Measurements from ENCODE around the gene C1orf74.
"Not testable (repeated sequence)": the region's sequence is repeated elsewhere in the genome, so short reads cannot be mapped to it uniquely, and the experiment has no call there.

C1orf74 gene

GRCh38 chr1:209815490-209815889 is 31.1 kb upstream of the C1orf74 start:
- Mint-ChIP-seq H3K27ac (peak overlapping the region; percentile 50), H3K9me3 (ENCODE audit: low read depth) (no peaks in the 10 kb centered on the region), H3K4me1 (ENCODE audit: low read depth) (peaks cover 10% of the 10 kb centered on the region), H3K27me3 (peaks cover 3% of the 10 kb centered on the region), H3K4me3 (no peak overlapping the region), H3K36me3 (peaks cover 3% of the 10 kb centered on the region)

GRCh38 chr1:209813902-209814301 is 29.5 kb upstream of the C1orf74 start:
- Mint-ChIP-seq H3K4me1 (ENCODE audit: low read depth) (peaks cover 10% of the 10 kb centered on the region), H3K27ac (no peak overlapping the region), H3K36me3 (peaks cover 3% of the 10 kb centered on the region), H3K9me3 (ENCODE audit: low read depth) (no peaks in the 10 kb centered on the region), H3K27me3 (peaks cover 3% of the 10 kb centered on the region), H3K4me3 (no peak overlapping the region)

- Mint-ChIP-seq H3K27ac (no peak overlapping the region), H3K9me3 (ENCODE audit: low read depth) (no peaks in the 10 kb centered on the region), H3K4me1 (ENCODE audit: low read depth) (peaks cover 13% of the 10 kb centered on the region), H3K4me3 (no peak overlapping the region), H3K27me3 (no peaks in the 10 kb centered on the region), H3K36me3 (no peaks in the 10 kb centered on the region)
Measured at GRCh38 chr1:209810783-209811182, 26.4 kb upstream of the C1orf74 start.

GRCh38 chr1:209809611-209810010 is 25.3 kb upstream of the C1orf74 start:
- Mint-ChIP-seq H3K27me3 (no peaks in the 10 kb centered on the region), H3K36me3 (no peaks in the 10 kb centered on the region), H3K9me3 (ENCODE audit: low read depth) (no peaks in the 10 kb centered on the region), H3K4me1 (ENCODE audit: low read depth) (peaks cover 10% of the 10 kb centered on the region), H3K4me3 (no peak overlapping the region), H3K27ac (peak overlapping the region; percentile 18)

- H3K9me3 Mint-ChIP-seq (ENCODE audit: low read depth) = no peaks in the 10 kb centered on the region
- no peak overlapping the region for H3K4me3 Mint-ChIP-seq
- H3K4me1 Mint-ChIP-seq (ENCODE audit: low read depth) = peaks cover 10% of the 10 kb centered on the region
- H3K27ac Mint-ChIP-seq = no peak overlapping the region
- H3K27me3 Mint-ChIP-seq = no peaks in the 10 kb centered on the region
- no peaks in the 10 kb centered on the region for H3K36me3 Mint-ChIP-seq
Measured at GRCh38 chr1:209808059-209808581, 23.8 kb upstream of the C1orf74 start.

GRCh38 chr1:209807509-209807908 is 23.1 kb upstream of the C1orf74 start:
- H3K9me3 Mint-ChIP-seq (ENCODE audit: low read depth) = no peaks in the 10 kb centered on the region
- no peak overlapping the region for H3K27ac Mint-ChIP-seq
- H3K36me3 Mint-ChIP-seq = no peaks in the 10 kb centered on the region
- H3K4me3 Mint-ChIP-seq = no peak overlapping the region
- H3K27me3 Mint-ChIP-seq = no peaks in the 10 kb centered on the region
- peaks cover 10% of the 10 kb centered on the region for H3K4me1 Mint-ChIP-seq (ENCODE audit: low read depth)

- Mint-ChIP-seq H3K27me3 (peaks cover 4% of the 10 kb centered on the region), H3K36me3 (no peaks in the 10 kb centered on the region), H3K9me3 (ENCODE audit: low read depth) (no peaks in the 10 kb centered on the region), H3K4me3 (peak within 1 kb of the TSS; percentile 85), H3K4me1 (ENCODE audit: low read depth) (peaks cover 10% of the 10 kb centered on the region), H3K27ac (peak within 1 kb of the TSS; percentile 41)
Measured at GRCh38 chr1:209805875-209806760, 21.8 kb upstream of the C1orf74 start, which contains the start of gene IRF6. TSS of gene IRF6 (minus strand) at chr1:209806142. CDS start at chr1:209801413, 4,729 bp downstream.

GRCh38 chr1:209805341-209805781 is 21.0 kb upstream of the C1orf74 start:
- Mint-ChIP-seq H3K4me1 (ENCODE audit: low read depth) (peaks cover 10% of the 10 kb centered on the region), H3K36me3 (no peaks in the 10 kb centered on the region), H3K27ac (no peak overlapping the region), H3K9me3 (ENCODE audit: low read depth) (no peaks in the 10 kb centered on the region), H3K4me3 (peak overlapping the region; percentile 85), H3K27me3 (peaks cover 4% of the 10 kb centered on the region)

GRCh38 chr1:209803568-209803967 is 19.2 kb upstream of the C1orf74 start:
- Mint-ChIP-seq H3K9me3 (ENCODE audit: low read depth) (no peaks in the 10 kb centered on the region), H3K36me3 (no peaks in the 10 kb centered on the region), H3K4me3 (no peak overlapping the region), H3K27ac (no peak overlapping the region), H3K27me3 (peaks cover 4% of the 10 kb centered on the region), H3K4me1 (ENCODE audit: low read depth) (peaks cover 10% of the 10 kb centered on the region)

- H3K4me1 Mint-ChIP-seq (ENCODE audit: low read depth) = peaks cover 10% of the 10 kb centered on the region
- peaks cover 4% of the 10 kb centered on the region for H3K27me3 Mint-ChIP-seq
- no peaks in the 10 kb centered on the region for H3K9me3 Mint-ChIP-seq (ENCODE audit: low read depth)
- H3K27ac Mint-ChIP-seq = no peak overlapping the region
- H3K36me3 Mint-ChIP-seq = no peaks in the 10 kb centered on the region
- no peak overlapping the region for H3K4me3 Mint-ChIP-seq
Measured at GRCh38 chr1:209802780-209803152, 18.4 kb upstream of the C1orf74 start.

GRCh38 chr1:209802117-209802779 is 17.9 kb upstream of the C1orf74 start:
- H3K27ac Mint-ChIP-seq = no peak overlapping the region
- H3K4me1 Mint-ChIP-seq (ENCODE audit: low read depth) = peaks cover 10% of the 10 kb centered on the region
- no peaks in the 10 kb centered on the region for H3K36me3 Mint-ChIP-seq
- H3K4me3 Mint-ChIP-seq = no peak overlapping the region
- H3K27me3 Mint-ChIP-seq = peaks cover 4% of the 10 kb centered on the region
- no peaks in the 10 kb centered on the region for H3K9me3 Mint-ChIP-seq (ENCODE audit: low read depth)

- H3K36me3 Mint-ChIP-seq = no peaks in the 10 kb centered on the region
- no peaks in the 10 kb centered on the region for H3K9me3 Mint-ChIP-seq (ENCODE audit: low read depth)
Measured at GRCh38 chr1:209800984-209801834, 16.9 kb upstream of the C1orf74 start.

GRCh38 chr1:209797978-209798639 is 13.8 kb upstream of the C1orf74 start:
- Mint-ChIP-seq H3K4me1 (ENCODE audit: low read depth) (no peaks in the 10 kb centered on the region), H3K4me3 (no peak overlapping the region), H3K27ac (no peak overlapping the region), H3K9me3 (ENCODE audit: low read depth) (no peaks in the 10 kb centered on the region), H3K27me3 (peaks cover 10% of the 10 kb centered on the region), H3K36me3 (peaks cover 8% of the 10 kb centered on the region)

More at GRCh38 chr1:209800984-209801834, 16.9 kb upstream of the C1orf74 start:
- Mint-ChIP-seq H3K27ac (no peak overlapping the region), H3K4me1 (ENCODE audit: low read depth) (peaks cover 8% of the 10 kb centered on the region), H3K4me3 (no peak overlapping the region), H3K27me3 (peaks cover 4% of the 10 kb centered on the region)

- H3K4me3 Mint-ChIP-seq; H3K4me1 Mint-ChIP-seq (ENCODE audit: low read depth); H3K9me3 Mint-ChIP-seq (ENCODE audit: low read depth); H3K27me3 Mint-ChIP-seq; H3K27ac Mint-ChIP-seq: not testable (repeated sequence)
- H3K36me3 Mint-ChIP-seq = peaks cover 14% of the 10 kb centered on the region
Measured at GRCh38 chr1:209793711-209794110, 9.4 kb upstream of the C1orf74 start.
